ENCODE data around the gene GRIK2.

GRCh38 chr6:101502818-101503217 is 109.3 kb downstream of the GRIK2 start:
- TF ChIP-seq, protein P1, sequence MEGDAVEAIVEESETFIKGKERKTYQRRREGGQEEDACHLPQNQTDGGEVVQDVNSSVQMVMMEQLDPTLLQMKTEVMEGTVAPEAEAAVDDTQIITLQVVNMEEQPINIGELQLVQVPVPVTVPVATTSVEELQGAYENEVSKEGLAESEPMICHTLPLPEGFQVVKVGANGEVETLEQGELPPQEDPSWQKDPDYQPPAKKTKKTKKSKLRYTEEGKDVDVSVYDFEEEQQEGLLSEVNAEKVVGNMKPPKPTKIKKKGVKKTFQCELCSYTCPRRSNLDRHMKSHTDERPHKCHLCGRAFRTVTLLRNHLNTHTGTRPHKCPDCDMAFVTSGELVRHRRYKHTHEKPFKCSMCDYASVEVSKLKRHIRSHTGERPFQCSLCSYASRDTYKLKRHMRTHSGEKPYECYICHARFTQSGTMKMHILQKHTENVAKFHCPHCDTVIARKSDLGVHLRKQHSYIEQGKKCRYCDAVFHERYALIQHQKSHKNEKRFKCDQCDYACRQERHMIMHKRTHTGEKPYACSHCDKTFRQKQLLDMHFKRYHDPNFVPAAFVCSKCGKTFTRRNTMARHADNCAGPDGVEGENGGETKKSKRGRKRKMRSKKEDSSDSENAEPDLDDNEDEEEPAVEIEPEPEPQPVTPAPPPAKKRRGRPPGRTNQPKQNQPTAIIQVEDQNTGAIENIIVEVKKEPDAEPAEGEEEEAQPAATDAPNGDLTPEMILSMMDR (conservative IDR thresholded peaks at IDR 0.05): no peak
- no peak for TF ChIP-seq EZH2 (IDR thresholded peaks at IDR 0.05; ENCODE audit: low read depth)

Data from PC-9 (cell line).